HG02798 (cell line): ENCODE data around the gene TBC1D22A.
"Not testable (repeated sequence)": the region's sequence is repeated elsewhere in the genome, so short reads cannot be mapped to it uniquely, and the experiment has no call there.

ENCODE experiments used
- ATAC-seq: cut with Tn5 transposase; IDR thresholded peaks from one replicate; pipeline ENCODE4 v1.9.1; 2021; ENCODE audit warnings: mild to moderate bottlenecking; ENCODE audit not compliant: unreplicated experiment, poor library complexity

TBC1D22A gene

GRCh38 chr22:47100019-47100418 is 337.6 kb downstream of the TBC1D22A start:
- no peak for ATAC-seq

GRCh38 chr22:47100646-47101200 is 338.3 kb downstream of the TBC1D22A start:
- no peak for ATAC-seq

- ATAC-seq, result no peak
These were observed 339.0 kb downstream of the TBC1D22A start for GRCh38 chr22:47101321-47101885.

- ATAC-seq, result no peak
These were observed 339.6 kb downstream of the TBC1D22A start for GRCh38 chr22:47102081-47102480.

- ATAC-seq, result no peak
These were observed 340.2 kb downstream of the TBC1D22A start for GRCh38 chr22:47102648-47103047.

- no peak for ATAC-seq
These were observed 342.6 kb downstream of the TBC1D22A start for GRCh38 chr22:47105085-47105484.

GRCh38 chr22:47106806-47107205 is 344.4 kb downstream of the TBC1D22A start:
- no peak for ATAC-seq

GRCh38 chr22:47107431-47107830 is 345.0 kb downstream of the TBC1D22A start:
- no peak for ATAC-seq

- no peak for ATAC-seq
These were observed 348.5 kb downstream of the TBC1D22A start for GRCh38 chr22:47110817-47111443.

- ATAC-seq, result no peak
These were observed 349.5 kb downstream of the TBC1D22A start for GRCh38 chr22:47111626-47112581.

GRCh38 chr22:47112582-47112965 is 350.1 kb downstream of the TBC1D22A start:
- no peak for ATAC-seq

- no peak for ATAC-seq
These were observed 350.8 kb downstream of the TBC1D22A start for GRCh38 chr22:47112994-47113852.

GRCh38 chr22:47113853-47114415 is 351.5 kb downstream of the TBC1D22A start:
- no peak for ATAC-seq

- no peak for ATAC-seq
These were observed 352.5 kb downstream of the TBC1D22A start for GRCh38 chr22:47114813-47115517.

GRCh38 chr22:47115518-47115890 is 353.1 kb downstream of the TBC1D22A start:
- no peak for ATAC-seq

- no peak for ATAC-seq
These were observed 353.5 kb downstream of the TBC1D22A start for GRCh38 chr22:47115921-47116320.

GRCh38 chr22:47116426-47117341 is 354.2 kb downstream of the TBC1D22A start:
- no peak for ATAC-seq

GRCh38 chr22:47117442-47117841 is 355.0 kb downstream of the TBC1D22A start:
- ATAC-seq, result not testable (repeated sequence)
